Activated CD4-positive, CD25-positive, alpha-beta regulatory T cell treated with anti-CD3 and anti-CD28 coated beads, Interleukin-2, amount 50 U/mL, for 16 hours (primary cell): Measurements from ENCODE around the gene RMND1.
"Not testable (repeated sequence)": the region's sequence is repeated elsewhere in the genome, so short reads cannot be mapped to it uniquely, and the experiment has no call there.

Experiments
- DNase-seq: peaks from one replicate; pipeline ENCODE4 v3.0.0-alpha.2; 2020; ENCODE audit warnings: low read depth, low spot score

The RMND1 gene, protein sequence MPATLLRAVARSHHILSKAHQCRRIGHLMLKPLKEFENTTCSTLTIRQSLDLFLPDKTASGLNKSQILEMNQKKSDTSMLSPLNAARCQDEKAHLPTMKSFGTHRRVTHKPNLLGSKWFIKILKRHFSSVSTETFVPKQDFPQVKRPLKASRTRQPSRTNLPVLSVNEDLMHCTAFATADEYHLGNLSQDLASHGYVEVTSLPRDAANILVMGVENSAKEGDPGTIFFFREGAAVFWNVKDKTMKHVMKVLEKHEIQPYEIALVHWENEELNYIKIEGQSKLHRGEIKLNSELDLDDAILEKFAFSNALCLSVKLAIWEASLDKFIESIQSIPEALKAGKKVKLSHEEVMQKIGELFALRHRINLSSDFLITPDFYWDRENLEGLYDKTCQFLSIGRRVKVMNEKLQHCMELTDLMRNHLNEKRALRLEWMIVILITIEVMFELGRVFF

DNA sequence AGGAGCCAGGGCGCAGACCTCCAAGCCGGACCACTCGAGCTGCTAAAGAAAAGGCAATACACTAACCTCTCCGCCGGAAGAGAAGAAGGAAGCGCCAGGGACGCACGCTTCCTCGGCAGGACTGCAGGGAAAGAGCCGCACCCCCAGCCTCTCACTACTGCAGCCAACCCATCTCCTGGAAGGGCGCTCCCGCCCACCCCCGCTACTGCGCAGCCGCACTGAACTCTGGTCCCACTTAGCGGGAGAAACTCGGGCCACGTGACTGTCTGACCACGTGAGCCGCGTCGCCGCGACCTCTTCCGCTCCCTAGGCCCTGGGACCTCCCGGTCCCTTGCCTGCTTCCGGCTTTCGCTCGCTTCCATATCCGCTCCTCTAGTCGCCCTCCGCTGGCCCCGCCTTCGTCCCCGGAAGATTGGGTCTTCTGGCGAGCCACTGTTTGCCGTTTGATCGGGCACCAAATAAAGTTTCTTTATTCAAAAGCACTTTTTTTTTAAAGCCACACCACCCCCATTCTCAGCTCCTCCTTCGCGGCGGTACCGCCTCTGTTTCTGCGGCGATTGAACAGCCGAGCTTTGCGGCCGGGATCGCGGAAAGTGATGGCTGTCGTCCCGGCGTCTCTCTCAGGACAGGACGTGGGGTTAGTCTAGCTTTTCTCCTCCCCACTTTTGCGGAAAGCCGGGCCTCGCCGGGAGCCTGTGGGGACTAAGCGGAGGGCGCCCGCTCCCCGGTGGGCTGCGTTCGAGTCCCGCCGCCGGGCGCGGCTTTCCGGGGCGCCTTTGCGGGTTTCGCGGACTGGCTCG is at the start of gene RMND1:
TSS of gene RMND1 (minus strand) at position 177 of the 800 bp plus-strand sequence. CDS start 6,315 bp downstream, outside the sequence.
- peak; percentile 99 for DNase-seq

GRCh38 chr6:151499551-151499950 is 47.6 kb upstream of the RMND1 start:
- no peak for DNase-seq

GRCh38 chr6:151498327-151498726 is 46.4 kb upstream of the RMND1 start:
- DNase-seq, result no peak

- DNase-seq, result no peak
Measured at GRCh38 chr6:151497905-151498304, 46.0 kb upstream of the RMND1 start.

GRCh38 chr6:151495380-151495779 is 43.5 kb upstream of the RMND1 start:
- no peak for DNase-seq

GRCh38 chr6:151494936-151495320 is 43.0 kb upstream of the RMND1 start:
- no peak for DNase-seq

- no peak for DNase-seq
Measured at GRCh38 chr6:151494235-151494935, 42.5 kb upstream of the RMND1 start.

GRCh38 chr6:151493804-151494234 is 41.9 kb upstream of the RMND1 start, which contains the start of gene CCDC170:
CCDC170 (plus strand) TSS chr6:151494017; CDS start chr6:151494129, 112 bp downstream.
- DNase-seq, result no peak

DNA sequence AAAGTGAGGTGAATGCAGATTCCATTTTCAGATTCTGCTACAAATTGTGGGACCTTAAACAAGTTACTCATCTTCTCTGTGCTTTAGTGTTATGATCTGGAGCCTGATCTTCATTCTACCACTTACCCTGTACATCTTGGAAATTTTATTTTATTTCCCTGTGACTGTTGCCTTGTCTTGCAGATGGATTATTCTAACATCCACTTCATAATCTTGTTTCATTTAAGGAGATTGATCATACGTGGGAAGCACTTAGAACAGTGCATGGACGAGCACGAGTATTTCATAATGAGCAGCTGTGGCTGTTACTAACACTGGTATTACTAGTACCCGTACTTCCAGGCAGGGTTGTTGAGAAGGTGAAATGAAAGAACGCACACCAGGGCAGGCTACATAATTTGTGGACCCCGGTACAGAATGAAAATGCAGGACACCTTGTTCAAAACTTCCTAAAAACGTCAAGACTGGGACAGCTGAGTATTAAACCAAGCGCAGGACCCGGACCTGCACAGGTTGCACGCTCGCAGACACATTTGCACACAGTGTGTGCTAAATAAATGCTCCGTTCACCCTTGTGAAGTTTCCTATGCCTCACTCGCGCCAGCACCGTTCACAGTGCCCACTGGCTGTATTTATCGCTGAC is 41.4 kb upstream of the RMND1 start:
- DNase-seq, result no peak

DNA sequence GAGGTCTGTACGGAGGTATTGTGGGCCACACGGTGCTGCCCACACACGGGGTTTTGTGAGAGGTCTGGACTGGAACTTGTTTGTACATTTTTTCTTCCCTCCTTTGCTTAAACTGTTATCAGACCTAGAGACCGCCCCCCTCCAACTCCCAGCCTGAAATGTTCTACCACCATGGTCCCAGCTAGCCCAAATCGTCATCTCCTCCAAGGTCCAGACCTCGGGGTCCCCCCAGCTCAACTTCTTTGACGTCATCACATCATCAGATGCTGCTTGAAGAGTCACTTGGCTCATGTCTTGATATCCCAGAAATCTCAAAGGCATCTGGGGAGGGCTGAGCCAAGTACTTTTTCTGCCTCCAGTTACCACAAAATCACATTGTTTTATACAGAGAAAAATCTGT is 39.1 kb upstream of the RMND1 start:
- no peak for DNase-seq

DNA sequence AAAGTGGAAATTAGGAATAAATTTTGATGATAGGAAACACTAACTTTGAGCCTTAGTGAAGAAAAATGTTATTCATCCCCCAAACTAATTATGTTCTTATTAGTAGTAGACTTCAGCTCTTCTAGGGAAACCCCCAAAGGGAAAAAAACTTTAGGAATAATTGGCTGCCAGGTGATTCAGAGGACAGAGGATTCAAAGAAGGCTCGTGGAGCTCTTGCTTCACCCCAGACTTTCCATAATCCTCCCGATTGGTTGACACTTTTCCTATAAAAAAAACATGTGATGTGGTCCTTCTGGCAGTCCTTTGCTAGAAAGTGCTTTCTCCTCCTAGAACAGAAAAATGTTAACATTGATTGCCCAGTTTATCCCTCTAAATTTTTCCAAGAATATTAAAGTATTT is 36.3 kb upstream of the RMND1 start:
- no peak for DNase-seq

DNA sequence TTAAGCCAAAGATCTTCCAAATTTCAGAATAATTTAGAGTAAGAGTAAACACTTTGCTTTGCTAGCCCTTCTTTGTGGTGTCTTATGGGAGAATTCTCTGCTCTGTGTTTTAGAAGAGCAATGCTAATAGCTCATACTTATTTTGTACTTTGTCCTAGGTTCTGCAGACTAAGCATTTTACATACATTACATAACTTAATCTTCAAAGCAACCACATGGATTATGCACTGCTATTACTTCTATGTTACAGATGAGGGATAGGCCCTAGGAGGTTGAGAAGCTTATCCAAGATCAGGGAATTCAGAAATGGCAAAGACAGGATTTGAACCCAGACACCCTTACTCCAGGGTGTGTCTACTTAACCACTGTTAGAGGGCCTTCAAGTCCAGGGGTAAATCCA is 32.1 kb upstream of the RMND1 start:
- DNase-seq, result no peak

GRCh38 chr6:151482290-151482689 is 30.4 kb upstream of the RMND1 start:
- no peak for DNase-seq

GRCh38 chr6:151481786-151482185 is 29.9 kb upstream of the RMND1 start:
- DNase-seq, result no peak

DNA sequence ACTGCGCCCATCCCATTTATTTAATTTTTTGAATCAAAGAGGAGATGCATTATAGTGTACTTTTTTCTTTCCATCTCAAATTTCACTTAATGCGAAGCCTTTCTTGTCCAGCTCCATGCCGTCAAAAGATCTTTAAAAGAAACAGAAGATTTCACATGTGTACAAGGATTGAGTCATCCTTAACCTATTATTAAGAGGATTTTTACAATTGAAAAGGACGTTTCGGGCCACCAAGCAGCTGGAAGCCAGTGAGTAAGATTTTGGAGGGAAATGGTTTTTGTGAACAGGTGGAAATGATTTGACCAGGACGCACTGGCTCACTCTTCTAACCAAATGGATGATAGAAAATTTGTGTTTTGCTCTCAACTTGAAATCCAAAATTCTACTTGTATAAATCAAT is 26.7 kb upstream of the RMND1 start:
- no peak for DNase-seq

- DNase-seq, result no peak
Measured at GRCh38 chr6:151477726-151478125, 25.8 kb upstream of the RMND1 start.

- DNase-seq, result peak; percentile 6
Measured at GRCh38 chr6:151475653-151476523, 24.0 kb upstream of the RMND1 start.

DNA sequence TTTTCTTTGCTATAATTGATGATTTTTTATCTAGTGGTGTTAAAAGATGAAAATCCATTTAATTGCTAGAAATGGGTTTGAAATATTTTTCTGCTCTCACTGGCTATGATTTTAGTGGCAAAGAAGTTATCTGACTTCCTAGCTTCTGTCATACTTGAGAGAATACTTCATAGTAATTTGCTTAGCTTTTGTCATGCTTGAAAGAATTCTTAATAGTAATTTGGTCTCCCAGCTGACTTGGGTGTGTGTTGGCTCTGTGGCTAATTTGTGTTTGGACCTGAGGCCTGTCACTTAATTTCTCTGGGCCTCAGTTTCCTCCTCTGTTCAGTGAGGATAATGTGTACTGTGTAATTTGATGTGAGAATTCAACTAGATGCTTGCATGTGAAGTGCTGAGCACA is 12.8 kb upstream of the RMND1 start:
- DNase-seq, result no peak

DNA sequence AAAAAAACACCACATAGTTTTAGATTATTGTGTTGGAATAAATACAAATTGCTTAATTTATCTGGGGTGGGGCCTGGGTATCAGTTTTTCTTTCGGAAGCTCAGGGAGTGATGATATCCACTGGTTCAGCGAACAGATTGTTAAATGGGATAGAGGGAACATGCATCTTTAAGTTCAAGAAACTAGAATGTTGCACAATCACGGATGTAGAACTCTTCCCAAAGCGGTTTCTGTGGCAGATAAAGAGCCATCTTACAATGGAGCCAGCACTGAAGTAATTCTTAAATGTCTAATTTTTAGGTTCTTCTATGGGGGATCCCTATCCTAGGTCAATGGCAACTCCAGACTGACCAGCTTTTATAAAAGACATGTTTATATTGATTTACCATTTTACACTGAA is 9.7 kb upstream of the RMND1 start:
- no peak for DNase-seq

- not testable (repeated sequence) for DNase-seq
Measured at GRCh38 chr6:151455751-151456398, 3.9 kb upstream of the RMND1 start.
